ENCODE data around the gene HTR2A.

The HTR2A gene

GRCh38 chr13:46896341-46897137 is at the start of gene HTR2A:
Gene HTR2A, minus strand, starts transcription at chr13:46897053. Its CDS starts 1,147 bp downstream, at chr13:46895906.
- peak in 29 of 51 donors; percentile 4 to 58 (median 16) for DNase-seq

DNA sequence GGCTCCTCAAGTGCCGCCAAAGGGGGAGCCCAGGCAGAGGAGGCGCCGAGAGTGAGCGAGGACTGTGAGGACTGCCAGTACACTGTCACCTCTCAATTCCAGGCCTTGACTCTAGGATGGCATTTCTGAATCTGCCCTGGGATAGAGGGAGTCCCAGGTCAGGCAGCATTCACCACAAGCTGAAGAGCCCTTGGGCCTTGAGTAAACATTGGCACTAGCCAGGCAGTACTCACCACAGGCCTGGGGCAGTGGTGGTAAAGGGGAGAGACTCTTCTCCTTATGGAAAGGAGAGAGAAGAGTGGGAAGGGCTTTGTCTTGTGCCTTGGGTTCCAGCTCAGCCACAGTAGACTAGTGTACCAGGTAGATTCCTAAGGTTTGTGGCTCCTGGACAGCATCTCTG is 39.7 kb upstream of the HTR2A start:
- no peak for DNase-seq

- DNase-seq: no peak
Observed at GRCh38 chr13:46934749-46935148, 37.9 kb upstream of the HTR2A start.

DNA sequence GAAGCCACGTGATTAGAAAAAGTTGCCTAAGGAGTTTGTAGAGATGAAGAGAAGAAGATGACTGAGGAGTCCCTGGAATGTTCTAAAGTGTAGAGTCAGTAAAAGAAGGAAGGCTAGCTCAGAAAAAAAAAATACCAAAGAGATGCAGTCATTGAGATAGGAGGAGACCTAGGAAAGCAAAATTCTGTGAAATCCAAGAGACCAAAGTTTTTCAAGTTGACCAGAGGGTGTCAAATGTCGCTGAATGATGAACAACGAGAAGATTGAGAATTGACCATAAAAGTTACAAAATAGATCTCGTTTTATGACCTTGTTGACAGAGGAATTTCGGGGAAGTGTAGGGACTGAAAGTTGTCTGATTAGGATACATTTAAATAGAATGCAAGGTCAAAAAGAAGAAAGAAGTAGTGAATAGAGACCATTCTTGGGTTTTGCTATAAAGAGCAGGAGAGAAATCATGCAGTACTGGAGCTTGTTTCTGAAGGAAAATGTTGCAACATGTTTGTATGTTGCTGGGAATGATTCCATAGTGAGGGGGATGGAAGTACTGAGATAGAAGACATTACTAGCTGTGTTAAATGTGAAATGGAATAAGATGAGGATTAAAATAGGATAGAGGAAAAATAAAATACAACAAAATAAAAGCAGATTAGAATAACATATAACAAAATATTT is 30.2 kb upstream of the HTR2A start:
- no peak for DNase-seq

DNA sequence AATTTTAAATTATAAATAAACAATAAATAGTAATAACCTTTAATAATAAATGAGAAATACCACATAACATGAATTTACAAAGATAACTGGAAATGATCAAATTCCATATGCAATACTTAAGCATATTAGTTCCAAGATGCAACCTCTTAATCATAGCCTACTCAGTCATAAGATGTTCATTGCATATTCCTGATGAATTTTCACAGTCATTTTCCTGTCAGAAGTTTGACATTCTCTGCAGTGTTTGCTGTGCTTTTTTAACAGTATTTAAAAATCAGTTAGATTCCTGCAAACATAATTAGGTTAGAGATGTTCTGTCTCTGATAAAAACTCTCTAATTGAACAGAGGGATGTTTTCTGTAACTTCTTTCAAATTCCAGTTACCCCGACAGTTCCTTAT is 28.6 kb upstream of the HTR2A start:
- DNase-seq: no peak

- no peak for DNase-seq
Observed at GRCh38 chr13:46914341-46914740, 17.5 kb upstream of the HTR2A start.

DNA sequence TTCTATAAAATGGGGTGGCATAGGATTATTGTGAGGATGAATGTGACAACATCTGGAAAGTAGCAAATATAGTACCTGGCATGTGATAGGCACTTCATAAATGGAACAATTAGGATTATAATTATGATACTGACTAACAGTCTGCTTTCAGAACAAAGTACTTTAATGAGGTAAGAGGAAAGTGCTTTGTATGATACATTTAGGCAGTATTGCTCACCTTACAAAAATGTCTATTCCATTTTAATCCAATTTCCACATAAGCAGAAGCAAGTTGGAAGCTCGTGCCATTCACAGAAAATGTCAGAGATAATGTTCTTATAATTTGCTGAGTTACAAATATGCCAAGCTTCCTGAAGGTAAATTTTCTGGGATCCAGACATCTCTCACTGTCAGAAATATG is 16.9 kb upstream of the HTR2A start:
- DNase-seq: no peak

DNA sequence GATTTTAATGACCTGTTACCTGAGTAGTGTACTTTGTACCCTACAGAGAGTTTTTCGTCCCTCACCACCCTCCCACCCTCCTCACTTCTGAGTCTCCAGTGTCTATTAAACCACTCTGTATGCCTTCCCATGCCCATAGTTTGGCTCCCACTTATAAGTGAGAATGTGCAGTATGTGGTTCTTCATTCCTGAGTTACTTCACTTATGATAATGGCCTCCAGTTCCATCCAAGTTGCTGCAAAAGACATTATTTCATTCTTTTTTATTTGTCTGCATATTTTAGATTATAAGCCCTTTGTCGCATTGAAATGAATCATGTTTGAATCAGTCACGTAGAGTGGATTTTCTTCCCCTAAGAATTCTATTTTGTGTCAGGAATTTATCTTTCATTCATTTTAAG is 12.2 kb upstream of the HTR2A start:
- no peak for DNase-seq

GRCh38 chr13:46908501-46908900 is 11.6 kb upstream of the HTR2A start:
- no peak for DNase-seq

DNA sequence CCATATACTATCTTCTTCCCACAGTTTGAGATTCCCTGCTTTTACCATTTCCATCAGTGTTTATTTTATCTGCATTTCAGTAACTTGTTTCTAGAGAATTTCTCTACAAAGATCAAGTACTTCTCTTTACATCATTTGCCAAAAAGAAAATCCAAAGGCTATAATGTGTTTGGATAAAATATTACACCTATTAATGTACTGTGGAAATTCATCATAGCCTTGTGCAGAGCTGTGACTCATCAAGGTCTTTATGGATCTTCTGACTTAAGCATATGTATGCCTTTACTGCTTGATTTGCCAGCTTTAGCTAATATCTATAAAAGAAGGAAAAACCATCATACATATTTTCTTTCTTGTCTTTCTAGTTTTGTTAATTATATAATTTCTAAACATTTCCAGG is 9.6 kb upstream of the HTR2A start:
- DNase-seq: no peak

- no peak for DNase-seq
Observed at GRCh38 chr13:46905249-46905648, 8.4 kb upstream of the HTR2A start.

GRCh38 chr13:46903748-46904147 is 6.9 kb upstream of the HTR2A start:
- DNase-seq: no peak

DNA sequence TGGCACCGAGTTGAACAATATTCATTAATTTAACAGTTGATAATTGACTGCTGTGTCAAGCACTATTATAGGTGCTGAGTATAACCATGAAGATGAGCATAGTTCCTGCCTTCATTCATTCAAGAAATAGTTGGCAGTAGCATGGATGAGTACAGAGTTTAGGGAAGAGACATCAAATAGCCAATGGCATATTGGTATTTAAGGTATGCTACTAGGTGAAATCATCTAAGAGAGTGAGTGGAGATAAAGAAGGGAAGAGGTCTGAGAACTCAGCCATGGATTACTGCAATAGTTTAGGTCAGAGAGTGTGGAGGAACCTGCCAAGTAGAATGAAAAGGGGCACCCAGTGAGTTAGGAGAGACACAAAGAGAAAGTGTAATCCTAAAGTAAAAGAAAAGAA is 4.9 kb upstream of the HTR2A start:
- no peak for DNase-seq

- peak in 27 of 51 donors; percentile 3 to 64 (median 24) for DNase-seq
Observed at GRCh38 chr13:46899801-46900200, 2.9 kb upstream of the HTR2A start.

- DNase-seq: peak in 1 of 51 donors; percentile 46
Observed at GRCh38 chr13:46895381-46895780, 1.5 kb downstream of the HTR2A start.

GRCh38 chr13:46894568-46894967 is 2.3 kb downstream of the HTR2A start:
- DNase-seq: peak in 1 of 51 donors; percentile 45

DNA sequence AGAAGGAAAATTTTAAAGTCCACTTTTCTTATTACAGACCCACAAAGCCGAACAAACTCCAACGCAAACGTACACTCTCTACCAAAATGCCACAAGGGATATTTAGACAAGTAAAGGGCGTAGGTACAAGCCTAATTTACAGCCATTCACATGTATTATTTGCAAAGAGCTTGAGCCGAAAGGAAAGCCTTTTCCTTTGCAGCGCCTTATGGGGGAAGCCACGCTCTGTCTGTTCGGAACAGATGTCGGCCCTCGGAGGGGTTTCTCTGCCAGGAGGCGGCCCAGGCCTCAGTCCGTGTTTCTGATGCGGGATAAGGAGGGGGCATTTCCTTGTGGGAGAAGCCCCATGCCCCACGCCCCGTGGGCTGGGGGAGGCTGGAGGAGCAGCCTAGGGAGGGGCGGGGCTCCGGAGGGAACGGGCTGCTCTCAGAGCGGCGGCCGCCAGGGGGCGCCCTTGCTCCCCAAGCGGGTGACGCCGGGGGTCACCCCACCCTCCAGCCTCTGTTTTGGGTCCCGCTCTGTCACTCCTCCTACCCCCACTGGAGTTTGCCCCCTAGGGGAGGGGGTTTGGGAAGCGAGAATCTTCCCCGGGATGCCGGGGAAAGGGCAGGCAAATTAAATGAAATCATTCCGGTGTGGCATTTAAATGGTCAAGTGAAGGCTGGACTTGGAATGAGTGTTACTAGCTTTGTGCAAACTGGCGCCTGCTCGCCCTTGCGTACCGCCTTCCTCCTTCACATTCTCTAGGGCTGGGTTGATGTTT is 2.9 kb downstream of the HTR2A start:
- peak in 45 of 51 donors; percentile 14 to 85 (median 51) for DNase-seq

DNA sequence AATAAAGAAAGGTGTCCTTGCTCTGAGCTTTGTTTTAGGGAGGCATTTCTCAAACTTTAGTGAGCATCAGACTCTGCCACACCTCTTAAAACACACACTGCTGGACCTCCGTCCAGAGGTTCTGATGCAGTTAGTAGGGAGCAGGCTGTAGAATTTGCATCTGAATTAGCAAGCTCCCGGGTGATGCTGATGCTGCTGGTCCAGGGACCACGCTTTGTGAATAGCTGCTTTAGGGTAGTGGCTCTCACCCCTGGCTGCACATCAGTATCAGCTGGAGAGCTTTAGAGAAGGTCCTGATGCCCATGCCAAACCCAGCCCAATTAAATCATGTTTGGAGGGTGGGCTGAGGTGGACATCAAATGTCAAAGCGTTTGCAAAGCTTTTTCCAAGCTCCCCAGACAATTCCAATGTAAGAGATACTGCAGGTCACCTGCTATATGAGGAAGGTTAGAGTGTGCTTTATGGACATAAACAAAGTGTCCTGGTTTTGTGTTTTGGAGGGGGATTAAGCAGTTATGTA is 3.6 kb downstream of the HTR2A start:
- DNase-seq: peak in 2 of 51 donors; percentile 3 to 28

- DNase-seq: no peak
Observed at GRCh38 chr13:46885018-46885417, 11.8 kb downstream of the HTR2A start.

GRCh38 chr13:46884531-46884930 is 12.3 kb downstream of the HTR2A start:
- DNase-seq: no peak

DNA sequence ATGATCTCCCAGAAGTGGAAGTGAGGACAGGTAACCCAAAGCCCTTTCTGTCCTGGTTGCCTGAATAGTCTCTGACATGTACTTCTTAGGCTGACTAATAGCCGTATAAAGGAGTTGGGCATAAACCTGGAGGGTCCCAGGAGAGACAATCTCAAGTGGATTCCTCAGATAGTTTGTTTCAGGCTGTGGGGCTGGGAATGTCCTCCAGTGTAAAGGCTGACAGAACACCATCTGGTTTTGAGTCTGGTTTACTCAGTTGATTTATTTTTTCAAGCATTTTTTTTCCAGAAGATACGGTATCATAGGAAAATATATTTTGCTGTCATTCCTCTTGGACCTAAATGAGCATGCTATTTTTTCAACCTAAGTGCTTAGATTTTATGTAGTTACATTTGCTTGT is 15.2 kb downstream of the HTR2A start:
- no peak for DNase-seq

DNA sequence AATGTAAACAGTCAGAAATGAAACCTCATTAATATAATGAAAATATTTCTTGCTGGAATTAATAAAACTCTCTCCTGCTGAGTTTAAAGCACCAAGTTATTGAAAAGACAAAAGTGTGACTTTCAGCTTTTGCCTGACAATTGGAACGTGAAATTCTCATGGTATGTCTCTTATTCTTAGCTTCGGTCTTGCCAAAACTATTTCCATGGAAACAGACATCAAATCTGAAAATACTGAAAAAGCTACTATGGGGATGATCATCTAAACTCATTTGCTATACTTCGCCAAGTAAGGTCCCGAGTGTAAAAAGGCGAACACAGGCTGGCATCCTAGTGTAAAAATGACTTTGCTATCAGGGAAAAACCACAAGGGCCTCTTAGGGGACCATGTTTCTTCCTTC is 22.8 kb downstream of the HTR2A start:
- no peak for DNase-seq

Data from hypothalamus (tissue), 51 donors.